ENCODE measurements around the gene RFX3. TPM values are rescaled to one million over a fixed set of nuclear protein-coding genes. Genes with fewer than 3 reads are reported as not detected.

The RFX3 gene
- total RNA-seq, 6 experiments from 2014 or later: 2.8 to 4.2 (median 3.5) TPM

GRCh38 chr9:3413984-3414383 lies 111.8 kb downstream of the RFX3 start:
- Mint-ChIP-seq H3K9me3 (no peaks in the 10 kb centered on the region), H3K27ac (no peak overlapping the region), H3K4me3 (no peak overlapping the region), H3K4me1 (ENCODE audit: low read depth) (no peaks in the 10 kb centered on the region), H3K36me3 (ENCODE audit: low read depth) (no peaks in the 10 kb centered on the region), H3K27me3 (ENCODE audit: insufficient read depth) (no peaks in the 10 kb centered on the region)
- DNase-seq: no peak
- no peak for TF ChIP-seq CTCF (IDR thresholded peaks at IDR 0.05)

GRCh38 chr9:3410461-3410860 lies 115.3 kb downstream of the RFX3 start:
- TF ChIP-seq CTCF (IDR thresholded peaks at IDR 0.05): no peak

GRCh38 chr9:3409453-3409852 lies 116.3 kb downstream of the RFX3 start:
- Mint-ChIP-seq H3K4me3 (no peak overlapping the region), H3K27ac (no peak overlapping the region), H3K9me3 (no peaks in the 10 kb centered on the region), H3K36me3 (ENCODE audit: low read depth) (no peaks in the 10 kb centered on the region), H3K4me1 (ENCODE audit: low read depth) (no peaks in the 10 kb centered on the region), H3K27me3 (ENCODE audit: insufficient read depth) (no peaks in the 10 kb centered on the region)
- DNase-seq: no peak
- TF ChIP-seq CTCF (IDR thresholded peaks at IDR 0.05): no peak

More at GRCh38 chr9:3410461-3410860, 115.3 kb downstream of the RFX3 start:
- DNase-seq: no peak
- H3K36me3 Mint-ChIP-seq (ENCODE audit: low read depth): no peaks in the 10 kb centered on the region
- H3K27me3 Mint-ChIP-seq (ENCODE audit: insufficient read depth): no peaks in the 10 kb centered on the region
- H3K4me1 Mint-ChIP-seq (ENCODE audit: low read depth): no peaks in the 10 kb centered on the region
- H3K9me3 Mint-ChIP-seq: no peaks in the 10 kb centered on the region
- no peak overlapping the region for H3K27ac Mint-ChIP-seq
- H3K4me3 Mint-ChIP-seq: no peak overlapping the region

GRCh38 chr9:3403315-3403714 lies 122.5 kb downstream of the RFX3 start:
- no peak for TF ChIP-seq CTCF (IDR thresholded peaks at IDR 0.05)
- no peak overlapping the region for H3K27ac Mint-ChIP-seq
- no peaks in the 10 kb centered on the region for H3K9me3 Mint-ChIP-seq
- H3K36me3 Mint-ChIP-seq (ENCODE audit: low read depth): no peaks in the 10 kb centered on the region
- H3K27me3 Mint-ChIP-seq (ENCODE audit: insufficient read depth): no peaks in the 10 kb centered on the region
- no peak overlapping the region for H3K4me3 Mint-ChIP-seq
- DNase-seq: no peak
- no peaks in the 10 kb centered on the region for H3K4me1 Mint-ChIP-seq (ENCODE audit: low read depth)

- DNase-seq: no peak
- no peaks in the 10 kb centered on the region for H3K4me1 Mint-ChIP-seq (ENCODE audit: low read depth)
- no peaks in the 10 kb centered on the region for H3K27me3 Mint-ChIP-seq (ENCODE audit: insufficient read depth)
- no peaks in the 10 kb centered on the region for H3K36me3 Mint-ChIP-seq (ENCODE audit: low read depth)
- no peak overlapping the region for H3K4me3 Mint-ChIP-seq
- TF ChIP-seq CTCF (IDR thresholded peaks at IDR 0.05): no peak
- no peaks in the 10 kb centered on the region for H3K9me3 Mint-ChIP-seq
- H3K27ac Mint-ChIP-seq: no peak overlapping the region
Measured at GRCh38 chr9:3401221-3401954, 124.4 kb downstream of the RFX3 start.
